Measurements from ENCODE around the gene PDSS1. TPM values are rescaled to one million over a fixed set of nuclear protein-coding genes. Genes with fewer than 3 reads are reported as not detected.

PDSS1 gene
- total and polyA plus RNA-seq, 2 of the 13 experiments (the other 11 are each of a cell fraction or from before 2014, with no cell fraction given), result 18.7 to 19.3 TPM

- TF ChIP-seq ZBTB34 (CRISPR knock-in tag; IDR thresholded peaks at IDR 0.05), result 0 out of 2 replicates have a peak, but pooled peaks have one; percentile 13
- TF ChIP-seq CEBPG (CRISPR knock-in tag; IDR thresholded peaks at IDR 0.05), result peak; percentile 18; the same call in 1 of the 2 replicates
- peak; percentile 25; the same call in 1 of the 2 replicates for TF ChIP-seq ZNF605 (CRISPR knock-in tag; IDR thresholded peaks at IDR 0.05)
- TF ChIP-seq ZBTB40 (IDR thresholded peaks at IDR 0.05), result no peak
- no peak for TF ChIP-seq ZBTB40 (CRISPR knock-in tag; IDR thresholded peaks at IDR 0.05)
- no peak for TF ChIP-seq ZFP41 (CRISPR knock-in tag; IDR thresholded peaks at IDR 0.05; ENCODE audit: borderline replicate concordance)
- no peak for TF ChIP-seq ZNF10 (CRISPR knock-in tag; IDR thresholded peaks at IDR 0.05; ENCODE audit: borderline replicate concordance, low read depth)
- TF ChIP-seq ZNF34 (CRISPR knock-in tag; IDR thresholded peaks at IDR 0.05; ENCODE audit: borderline replicate concordance), result peak; percentile 3; the same call in 1 of the 2 replicates
- TF ChIP-seq DBP (CRISPR knock-in tag; IDR thresholded peaks at IDR 0.05; ENCODE audit: not compliant biosample characterization), result no peak
- no peak for TF ChIP-seq ZNF572 (CRISPR knock-in tag; IDR thresholded peaks at IDR 0.05)
- TF ChIP-seq GABPB1 (CRISPR knock-in tag; IDR thresholded peaks at IDR 0.05), result no peak
- no peak for TF ChIP-seq SIX1 (CRISPR knock-in tag; IDR thresholded peaks at IDR 0.05; ENCODE audit: borderline replicate concordance)
- TF ChIP-seq THAP11 (CRISPR knock-in tag; IDR thresholded peaks at IDR 0.05), result no peak
- no peak for TF ChIP-seq ZNF660 (CRISPR knock-in tag; IDR thresholded peaks at IDR 0.05; ENCODE audit: borderline replicate concordance, low read depth)
- no peak for TF ChIP-seq MXD1 (CRISPR knock-in tag; IDR thresholded peaks at IDR 0.05)
- no peak for TF ChIP-seq SMARCE1 (IDR thresholded peaks at IDR 0.05; ENCODE audit: borderline replicate concordance)
These were observed 727 bp upstream of the PDSS1 start (continued) for GRCh38 chr10:26696786-26697162.

All from HepG2 (cell line).